Erythroblast (primary cell): ENCODE measurements around the gene STEAP1B.

Experiments used
- DNase-seq, 2 experiments: peaks; one replicate each; lab custom pipeline; 2025; lab: John Stamatoyannopoulos, UW
- GATA1 ChIP-seq: IDR thresholded peaks from 2 replicates; pipeline ENCODE4 v1.6.1; 2011; ENCODE audit warnings: low read depth, mild to moderate bottlenecking, control low read depth, low read length, moderate library complexity
- POLR2A ChIP-seq: IDR thresholded peaks from 2 replicates; pipeline ENCODE4 v1.6.1; 2011; ENCODE audit warnings: mild to moderate bottlenecking, low read length

STEAP1B gene

GRCh38 chr7:22432203-22432718 lies 67.7 kb downstream of the STEAP1B start:
- TF ChIP-seq GATA1 (no peak), POLR2A (no peak)
- DNase-seq, result no peak

- TF ChIP-seq GATA1 (no peak), POLR2A (no peak)
- no peak for DNase-seq
Measured at GRCh38 chr7:22430457-22430856, 69.5 kb downstream of the STEAP1B start.

- DNase-seq, result no peak
- TF ChIP-seq POLR2A, result no peak
- TF ChIP-seq GATA1, result no peak
Measured at GRCh38 chr7:22429386-22429785, 70.6 kb downstream of the STEAP1B start.

- TF ChIP-seq GATA1 (no peak), POLR2A (no peak)
- DNase-seq, result no peak
Measured at GRCh38 chr7:22427855-22428254, 72.1 kb downstream of the STEAP1B start.

GRCh38 chr7:22427104-22427503 lies 72.9 kb downstream of the STEAP1B start:
- DNase-seq, result no peak
- TF ChIP-seq GATA1, result no peak
- no peak for TF ChIP-seq POLR2A

GRCh38 chr7:22426463-22427094 lies 73.4 kb downstream of the STEAP1B start:
- no peak for DNase-seq
- TF ChIP-seq GATA1 (no peak), POLR2A (no peak)

GRCh38 chr7:22425361-22425760 lies 74.6 kb downstream of the STEAP1B start:
- DNase-seq, result no peak

GRCh38 chr7:22422831-22423615 lies 77.0 kb downstream of the STEAP1B start:
- DNase-seq, result no peak
- TF ChIP-seq GATA1 (no peak), POLR2A (no peak)

More at GRCh38 chr7:22425361-22425760, 74.6 kb downstream of the STEAP1B start:
- TF ChIP-seq POLR2A (no peak), GATA1 (no peak)

- TF ChIP-seq GATA1, result no peak
- no peak for TF ChIP-seq POLR2A
- DNase-seq, result no peak
Measured at GRCh38 chr7:22420973-22421635, 78.9 kb downstream of the STEAP1B start.

GRCh38 chr7:22420008-22420407 lies 80.0 kb downstream of the STEAP1B start:
- DNase-seq, result no peak
- TF ChIP-seq GATA1 (no peak), POLR2A (no peak)

- DNase-seq, result no peak
- TF ChIP-seq GATA1, result no peak
- TF ChIP-seq POLR2A, result no peak
Measured at GRCh38 chr7:22419488-22419887, 80.5 kb downstream of the STEAP1B start.

- TF ChIP-seq GATA1, result no peak
- no peak for TF ChIP-seq POLR2A
- no peak for DNase-seq
Measured at GRCh38 chr7:22418251-22419046, 81.5 kb downstream of the STEAP1B start.

- TF ChIP-seq POLR2A, result no peak
- no peak for TF ChIP-seq GATA1
- DNase-seq, result no peak
Measured at GRCh38 chr7:22417841-22418240, 82.1 kb downstream of the STEAP1B start.

- TF ChIP-seq POLR2A (no peak), GATA1 (no peak)
- DNase-seq, result no peak
Measured at GRCh38 chr7:22417349-22417748, 82.6 kb downstream of the STEAP1B start.
